OCI-LY3 (cell line): Measurements from ENCODE around the gene SSBP2.
"Not testable (repeated sequence)": the region's sequence is repeated elsewhere in the genome, so short reads cannot be mapped to it uniquely, and the experiment has no call there.

ENCODE experiments used
- H2AFZ ChIP-seq: fragments of 200-600, 300-600 bp; shearing (Covaris generic); 2 replicates; pipeline ENCODE4 v1.6.0; 2014; ENCODE audit warnings: antibody characterized with exemption, low read depth, low read length
- H3K27ac ChIP-seq: fragments of 200-600, 300-600 bp; sonication (generic); 2 replicates; pipeline ENCODE4 v1.5.1; 2014; ENCODE audit warnings: mild to moderate bottlenecking, low read length, moderate library complexity, mixed read lengths
- H3K27me3 ChIP-seq: fragments of 200-600, 300-600 bp; sonication (generic); 2 replicates; pipeline ENCODE4 v1.6.1; 2014; ENCODE audit warnings: low read depth, low read length, mixed read lengths
- H3K36me3 ChIP-seq: fragments of 200-600, 300-600 bp; sonication (generic); replicated peaks from 2 replicates; pipeline ENCODE3; 2014; ENCODE audit warnings: low read depth, low read length, mixed read lengths
- H3K4me1 ChIP-seq: fragments of 300-600, 200-600 bp; sonication (generic); 2 replicates; pipeline ENCODE4 v1.6.1; 2014; ENCODE audit warnings: low read length, mixed read lengths
- H3K4me2 ChIP-seq: fragments of 200-600, 300-600 bp; sonication (generic); 2 replicates; pipeline ENCODE4 v1.6.1; 2014; ENCODE audit warnings: low read length, mixed read lengths
- H3K4me3 ChIP-seq: fragments of 300-600, 200-600 bp; sonication (generic); 2 replicates; pipeline ENCODE4 v1.5.1; 2014; ENCODE audit warnings: antibody characterized with exemption, mild to moderate bottlenecking, low read length, moderate library complexity
- H3K79me2 ChIP-seq: fragments of 300-600, 200-600 bp; shearing (Covaris generic); 2 replicates; pipeline ENCODE4 v1.6.1; 2014; ENCODE audit warnings: mild to moderate bottlenecking, low read length, mixed read lengths
- H3K9ac ChIP-seq: fragments of 300-600, 200-600 bp; shearing (Covaris generic); 2 replicates; pipeline ENCODE4 v1.6.0; 2014; ENCODE audit warnings: mild to moderate bottlenecking, low read length, moderate library complexity
- H3K9me3 ChIP-seq: fragments of 200-600, 300-600 bp; shearing (Covaris generic); 2 replicates; pipeline ENCODE4 v1.6.1; 2014; ENCODE audit warnings: low read length, mixed read lengths; ENCODE audit not compliant: insufficient read depth
- H4K20me1 ChIP-seq: fragments of 200-600, 300-600 bp; sonication (generic); 2 replicates; pipeline ENCODE4 v1.6.1; 2016; ENCODE audit warnings: low read length, mixed read lengths; ENCODE audit not compliant: insufficient read depth
- CTCF ChIP-seq: fragments of 200-600, 300-600 bp; sonication (generic); IDR thresholded peaks from 2 replicates; pipeline ENCODE4 v1.5.1; 2014; ENCODE audit warnings: antibody characterized with exemption, low read length, low read depth
- EZH2phosphoT487 ChIP-seq: fragments of 200-600 bp; shearing (Covaris generic); IDR thresholded peaks from 2 replicates; pipeline ENCODE4 v1.6.1; 2018; ENCODE audit warnings: antibody characterized with exemption, mixed run types, low read depth

The SSBP2 gene

DNA sequence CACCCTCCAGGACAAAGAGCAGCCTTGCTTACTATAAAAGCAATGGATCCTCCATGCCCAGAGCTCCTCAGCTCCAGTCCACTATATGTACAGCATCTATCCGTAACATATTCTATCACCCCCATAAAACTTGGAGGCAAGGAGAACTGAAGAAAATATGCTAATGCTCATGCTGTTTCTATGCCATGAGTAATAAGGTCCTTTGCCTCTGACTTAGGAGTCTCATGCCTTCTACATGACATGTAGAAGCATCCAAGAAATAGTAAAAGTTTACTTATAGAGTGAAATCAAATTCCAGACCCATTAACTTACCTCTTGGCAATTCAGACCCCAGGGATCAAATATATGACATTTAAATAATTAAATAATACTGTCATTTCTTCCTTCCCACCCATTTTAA, 33.7 kb downstream of the SSBP2 start:
- H3K9me3 ChIP-seq = no peaks in the 10 kb centered on the region
- H3K36me3 ChIP-seq = no peaks in the 10 kb centered on the region
- no peak overlapping the region for H3K4me2 ChIP-seq
- H3K27me3 ChIP-seq = no peaks in the 10 kb centered on the region
- no peaks in the 10 kb centered on the region for H3K79me2 ChIP-seq
- no peak overlapping the region for H3K27ac ChIP-seq
- no peaks in the 10 kb centered on the region for H4K20me1 ChIP-seq
- TF ChIP-seq EZH2phosphoT487 (no peak), CTCF (no peak)
- H3K4me1 ChIP-seq = peaks cover 2% of the 10 kb centered on the region; the same call in 1 of the 2 replicates
- no peak overlapping the region for H2AFZ ChIP-seq
- H3K4me3 ChIP-seq = no peak overlapping the region
- no peak overlapping the region for H3K9ac ChIP-seq

- H3K27me3 ChIP-seq, H2AFZ ChIP-seq, H3K9ac ChIP-seq, H3K79me2 ChIP-seq, H3K4me3 ChIP-seq, H3K9me3 ChIP-seq, H3K4me2 ChIP-seq, H3K27ac ChIP-seq, H3K36me3 ChIP-seq, H3K4me1 ChIP-seq, H4K20me1 ChIP-seq: not testable (repeated sequence)
Measured at GRCh38 chr5:81714076-81714475, 36.8 kb downstream of the SSBP2 start.

- H3K4me3 ChIP-seq = no peak overlapping the region
- H2AFZ ChIP-seq = no peak overlapping the region
- no peaks in the 10 kb centered on the region for H3K4me1 ChIP-seq
- no peaks in the 10 kb centered on the region for H3K27me3 ChIP-seq
- H3K79me2 ChIP-seq = no peaks in the 10 kb centered on the region
- H3K36me3 ChIP-seq = no peaks in the 10 kb centered on the region
- H3K9ac ChIP-seq = no peak overlapping the region
- H3K9me3 ChIP-seq = no peaks in the 10 kb centered on the region
- H4K20me1 ChIP-seq = no peaks in the 10 kb centered on the region
- H3K27ac ChIP-seq = no peak overlapping the region
- no peak overlapping the region for H3K4me2 ChIP-seq
- TF ChIP-seq EZH2phosphoT487 (no peak), CTCF (no peak)
Measured at GRCh38 chr5:81708889-81709288, 42.0 kb downstream of the SSBP2 start.

DNA sequence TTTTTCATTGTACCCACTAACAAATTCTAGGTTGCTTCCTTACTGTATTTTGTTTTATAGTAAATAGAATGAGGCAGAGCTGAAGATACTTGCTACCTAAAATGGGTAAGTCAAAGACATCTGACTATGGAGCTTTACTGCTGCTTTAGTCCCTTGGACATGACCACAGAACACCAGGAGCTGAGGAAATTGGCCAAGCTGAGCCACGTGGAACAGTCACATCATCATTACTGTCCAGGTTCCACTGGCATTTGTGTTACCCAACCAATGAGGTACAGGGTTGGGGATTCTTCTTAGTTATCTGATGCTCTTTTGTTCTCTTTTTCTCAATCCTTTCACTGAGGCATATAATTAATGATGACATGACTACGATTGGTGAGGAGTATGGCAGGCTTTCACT, 47.1 kb downstream of the SSBP2 start:
- no peaks in the 10 kb centered on the region for H3K79me2 ChIP-seq
- H4K20me1 ChIP-seq = no peaks in the 10 kb centered on the region

More for the DNA sequence above, 47.1 kb downstream of the SSBP2 start:
- Histone ChIP-seq H3K27me3 (no peaks in the 10 kb centered on the region), H3K4me1 (no peaks in the 10 kb centered on the region), H3K4me3 (no peak overlapping the region), H3K9ac (no peak overlapping the region), H2AFZ (no peak overlapping the region), H3K36me3 (no peaks in the 10 kb centered on the region), H3K4me2 (no peak overlapping the region), H3K27ac (no peak overlapping the region), H3K9me3 (no peaks in the 10 kb centered on the region)
- no peak for TF ChIP-seq EZH2phosphoT487
- no peak for TF ChIP-seq CTCF
